ENCODE measurements around the gene NEAT1.
A peak's percentile ranks its signal among the peaks of the same experiment; 100 is the strongest.
"Not testable (repeated sequence)": the region's sequence is repeated elsewhere in the genome, so short reads cannot be mapped to it uniquely, and the experiment has no call there.

NEAT1 gene

GRCh38 chr11:65404638-65405339, 17.8 kb upstream of the NEAT1 start:
- DNase-seq (ENCODE audit: low spot score): no peak

GRCh38 chr11:65410936-65411680, 11.5 kb upstream of the NEAT1 start:
- DNase-seq (ENCODE audit: low spot score): no peak

GRCh38 chr11:65411681-65412070, 10.9 kb upstream of the NEAT1 start:
- DNase-seq (ENCODE audit: low spot score): no peak

GRCh38 chr11:65412271-65413076, 10.1 kb upstream of the NEAT1 start:
- DNase-seq (ENCODE audit: low spot score): no peak

GRCh38 chr11:65413077-65413664, 9.4 kb upstream of the NEAT1 start:
- DNase-seq (ENCODE audit: low spot score): not testable (repeated sequence)

- no peak for DNase-seq (ENCODE audit: low spot score)
These were observed 7.7 kb upstream of the NEAT1 start for GRCh38 chr11:65414776-65415498.

- DNase-seq (ENCODE audit: low spot score): no peak
These were observed 6.9 kb upstream of the NEAT1 start for GRCh38 chr11:65415499-65416340.

GRCh38 chr11:65416341-65416824, 6.2 kb upstream of the NEAT1 start:
- peak; percentile 92 for DNase-seq (ENCODE audit: low spot score)

- DNase-seq (ENCODE audit: low spot score): peak; percentile 57
These were observed 5.5 kb upstream of the NEAT1 start for GRCh38 chr11:65416841-65417701.

- peak; percentile 58 for DNase-seq (ENCODE audit: low spot score)
These were observed 4.7 kb upstream of the NEAT1 start for GRCh38 chr11:65417702-65418430.

- DNase-seq (ENCODE audit: low spot score): no peak
These were observed 4.2 kb upstream of the NEAT1 start for GRCh38 chr11:65418431-65418680.

- DNase-seq (ENCODE audit: low spot score): peak; percentile 98
These were observed 3.7 kb upstream of the NEAT1 start for GRCh38 chr11:65418681-65419459.

- DNase-seq (ENCODE audit: low spot score): no peak
These were observed 3.2 kb upstream of the NEAT1 start for GRCh38 chr11:65419460-65419771.

GRCh38 chr11:65419772-65420481, 2.7 kb upstream of the NEAT1 start:
- peak; percentile 88 for DNase-seq (ENCODE audit: low spot score)

- DNase-seq (ENCODE audit: low spot score): no peak
These were observed 2.1 kb upstream of the NEAT1 start for GRCh38 chr11:65420506-65420905.

GRCh38 chr11:65420979-65421793, 1.4 kb upstream of the NEAT1 start:
- DNase-seq (ENCODE audit: low spot score): peak; percentile 98

Measured in hematopoietic multipotent progenitor cell treated with erythropoietin and hydrocortisone succinate and interleukin-3 and kit ligand, for 15 days (in vitro differentiated cells).